Choroid plexus epithelial cell (primary cell): ENCODE data around the gene FAM177A1.

Source experiments
- DNase-seq: peaks from one replicate; pipeline ENCODE4 v3.0.0-alpha.2; 2010; ENCODE audit warnings: low read depth
- H3K4me3 ChIP-seq: 2 replicates; pipeline ENCODE4 v1.5.1; 2011; ENCODE audit warnings: low read depth, mild to moderate bottlenecking, control low read depth, low read length, moderate library complexity
- TF ChIP-seq, protein P1 (sequence below): conservative IDR thresholded peaks from 2 replicates; pipeline ENCODE4 v1.5.1; 2011; ENCODE audit warnings: low read depth, mild to moderate bottlenecking, control low read depth, inconsistent platforms, low read length, moderate library complexity

The FAM177A1 gene, protein sequence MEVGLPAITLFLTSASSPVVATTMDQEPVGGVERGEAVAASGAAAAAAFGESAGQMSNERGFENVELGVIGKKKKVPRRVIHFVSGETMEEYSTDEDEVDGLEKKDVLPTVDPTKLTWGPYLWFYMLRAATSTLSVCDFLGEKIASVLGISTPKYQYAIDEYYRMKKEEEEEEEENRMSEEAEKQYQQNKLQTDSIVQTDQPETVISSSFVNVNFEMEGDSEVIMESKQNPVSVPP

DNA sequence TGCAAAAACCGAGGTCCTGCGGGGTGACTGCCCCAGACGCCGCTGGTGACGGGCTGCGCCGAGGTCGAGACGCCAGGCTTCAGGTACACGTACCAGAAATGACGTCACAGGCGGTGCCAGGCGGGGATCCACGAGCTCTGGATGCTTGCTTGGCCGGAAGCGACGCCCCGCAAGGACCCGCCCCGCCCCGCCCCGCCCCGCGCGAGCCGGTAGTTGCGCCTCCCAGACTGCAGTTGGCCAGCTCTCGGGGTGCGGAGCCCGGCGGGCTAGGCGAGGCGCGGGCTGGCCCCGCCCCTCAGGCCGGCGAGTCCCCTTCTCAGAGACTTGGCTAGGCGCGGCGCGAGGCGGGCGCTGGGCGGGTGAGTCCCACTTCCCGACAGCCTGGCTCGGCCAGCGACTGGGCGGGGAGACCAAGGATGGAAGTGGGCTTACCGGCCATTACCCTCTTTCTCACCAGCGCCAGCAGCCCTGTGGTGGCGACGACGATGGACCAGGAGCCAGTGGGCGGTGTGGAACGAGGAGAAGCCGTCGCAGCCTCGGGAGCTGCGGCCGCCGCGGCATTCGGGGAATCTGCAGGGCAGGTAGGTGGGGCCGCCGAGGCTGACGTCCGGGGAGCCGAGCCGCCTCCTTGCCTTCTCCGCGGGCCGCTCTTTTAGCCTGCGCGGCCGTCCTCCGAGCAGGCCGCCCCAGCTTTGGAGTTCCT, at the start of gene FAM177A1:
TSS of gene FAM177A1 (plus strand) at position 225 of the 703 bp plus-strand sequence. CDS start at position 417, 192 bp downstream.
- TF ChIP-seq, protein P1, sequence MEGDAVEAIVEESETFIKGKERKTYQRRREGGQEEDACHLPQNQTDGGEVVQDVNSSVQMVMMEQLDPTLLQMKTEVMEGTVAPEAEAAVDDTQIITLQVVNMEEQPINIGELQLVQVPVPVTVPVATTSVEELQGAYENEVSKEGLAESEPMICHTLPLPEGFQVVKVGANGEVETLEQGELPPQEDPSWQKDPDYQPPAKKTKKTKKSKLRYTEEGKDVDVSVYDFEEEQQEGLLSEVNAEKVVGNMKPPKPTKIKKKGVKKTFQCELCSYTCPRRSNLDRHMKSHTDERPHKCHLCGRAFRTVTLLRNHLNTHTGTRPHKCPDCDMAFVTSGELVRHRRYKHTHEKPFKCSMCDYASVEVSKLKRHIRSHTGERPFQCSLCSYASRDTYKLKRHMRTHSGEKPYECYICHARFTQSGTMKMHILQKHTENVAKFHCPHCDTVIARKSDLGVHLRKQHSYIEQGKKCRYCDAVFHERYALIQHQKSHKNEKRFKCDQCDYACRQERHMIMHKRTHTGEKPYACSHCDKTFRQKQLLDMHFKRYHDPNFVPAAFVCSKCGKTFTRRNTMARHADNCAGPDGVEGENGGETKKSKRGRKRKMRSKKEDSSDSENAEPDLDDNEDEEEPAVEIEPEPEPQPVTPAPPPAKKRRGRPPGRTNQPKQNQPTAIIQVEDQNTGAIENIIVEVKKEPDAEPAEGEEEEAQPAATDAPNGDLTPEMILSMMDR = no peak

DNA sequence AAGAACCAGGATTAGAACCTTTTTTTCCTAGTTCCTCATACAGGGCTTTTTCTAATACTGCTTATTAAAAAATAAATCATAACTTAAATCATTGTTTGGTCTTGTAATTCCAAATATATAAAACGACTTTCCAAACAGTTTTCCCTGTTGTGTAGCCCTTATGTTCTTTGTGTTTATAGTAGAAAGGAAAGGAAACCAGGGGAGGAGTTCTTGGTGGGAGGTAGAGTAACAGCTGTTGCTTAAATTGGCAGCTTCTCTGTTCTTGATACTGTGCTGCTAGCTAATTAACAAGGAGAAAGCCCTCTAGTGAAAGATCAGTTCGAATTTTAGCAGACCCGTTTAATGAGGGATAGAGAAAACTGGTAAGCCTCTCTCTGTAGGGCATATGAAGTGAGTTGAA, 48.3 kb upstream of the FAM177A1 start:
- DNase-seq = peak; percentile 45
- TF ChIP-seq, protein P1 = no peak
- H3K4me3 ChIP-seq = no peak overlapping the region

More for the DNA sequence above, at the start of gene FAM177A1:
- peak; percentile 98 for DNase-seq
- H3K4me3 ChIP-seq = peak within 1 kb of the TSS; percentile 94

DNA sequence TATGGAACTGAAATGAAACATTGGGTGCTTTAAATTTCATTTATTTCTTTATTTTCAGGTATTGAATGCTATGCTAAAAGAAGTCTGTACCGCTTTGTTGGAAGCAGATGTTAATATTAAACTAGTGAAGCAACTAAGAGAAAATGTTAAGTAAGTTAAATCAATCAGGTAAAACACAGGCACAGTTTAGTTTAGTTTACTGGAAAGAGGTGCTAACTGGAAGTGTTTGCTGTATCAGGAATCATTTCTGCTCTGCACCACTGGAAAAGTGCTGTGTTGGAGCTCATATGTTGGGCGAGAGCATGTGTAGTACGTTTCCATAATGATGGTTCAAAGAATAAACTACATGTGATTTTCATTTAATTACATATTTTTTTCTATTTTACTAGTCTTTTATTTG, 46.6 kb upstream of the FAM177A1 start:
- no peak for DNase-seq
- TF ChIP-seq, protein P1 = no peak
- H3K4me3 ChIP-seq = no peak overlapping the region

DNA sequence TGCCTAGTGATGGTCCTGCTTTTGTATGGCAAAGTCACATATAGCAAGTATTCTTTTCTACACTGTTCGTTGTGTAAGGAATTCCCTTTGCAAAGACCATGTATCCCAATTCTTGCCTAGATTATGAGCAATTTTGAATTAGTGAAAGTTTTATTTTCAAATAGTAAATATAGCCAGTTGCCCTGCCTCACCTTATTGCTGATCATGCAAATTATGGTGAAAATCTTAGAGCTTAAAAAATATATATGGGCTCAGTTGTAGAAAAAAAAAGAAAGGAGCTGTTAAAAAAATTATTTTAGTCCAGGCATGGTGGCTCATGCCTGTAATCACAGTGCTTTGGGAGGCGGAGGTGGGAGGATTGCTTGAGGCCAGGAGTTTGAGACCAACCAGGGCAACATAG, 44.5 kb upstream of the FAM177A1 start:
- no peak overlapping the region for H3K4me3 ChIP-seq

DNA sequence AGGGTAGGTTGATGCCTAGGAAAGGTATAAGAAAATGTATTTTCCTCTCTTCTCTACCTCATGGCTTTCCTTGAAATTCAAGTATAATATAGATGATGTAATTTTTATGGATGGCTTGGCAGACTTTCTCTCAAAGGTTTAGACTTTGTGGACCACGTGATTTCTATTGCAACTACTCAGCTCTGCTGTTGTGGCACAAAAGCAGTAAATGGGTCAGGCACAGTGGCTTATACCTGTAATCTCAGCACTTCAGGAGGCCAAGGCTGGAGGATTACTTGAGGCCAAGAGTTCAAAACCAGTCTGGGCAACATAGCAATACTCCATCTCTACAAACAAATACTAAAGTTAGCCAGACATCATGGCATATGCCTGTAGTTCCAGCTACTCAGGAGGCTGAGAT, 41.2 kb upstream of the FAM177A1 start:
- H3K4me3 ChIP-seq = no peak overlapping the region
- TF ChIP-seq, protein P1 = no peak
- no peak for DNase-seq

More for the DNA sequence above, 44.5 kb upstream of the FAM177A1 start:
- no peak for DNase-seq
- TF ChIP-seq, protein P1 = no peak

DNA sequence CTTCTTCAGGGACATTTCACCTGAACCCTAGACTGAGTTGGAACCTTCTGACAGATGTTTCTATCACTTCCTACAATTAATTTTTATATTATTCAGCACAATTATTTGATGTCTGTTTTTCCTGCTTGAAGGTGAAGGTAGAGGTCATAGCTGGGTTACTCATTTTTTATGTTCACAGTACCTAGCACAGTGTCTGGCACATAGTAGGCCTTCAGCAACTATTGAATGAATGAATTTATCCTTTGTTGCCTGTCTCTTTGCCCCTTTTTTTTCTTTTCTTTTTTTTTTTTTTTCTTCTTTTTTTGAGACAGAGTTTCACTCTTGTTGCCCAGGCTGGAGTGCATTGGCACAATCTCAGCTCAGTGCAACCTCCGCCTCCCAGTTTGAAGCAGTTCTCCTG, 29.5 kb upstream of the FAM177A1 start:
- TF ChIP-seq, protein P1 = no peak
- no peak overlapping the region for H3K4me3 ChIP-seq
- no peak for DNase-seq
